Measurements from ENCODE around the gene RNF144A.

GRCh38 chr2:6885551-6885950 lies 31.7 kb upstream of the RNF144A start:
- no peak for TF ChIP-seq CTCF (IDR thresholded peaks at IDR 0.05)
- no peak for TF ChIP-seq POLR2A (IDR thresholded peaks at IDR 0.05)
- TF ChIP-seq EP300 (IDR thresholded peaks at IDR 0.05) = no peak

Data from tibial nerve (tissue), 4 donors.